Epithelial cell of umbilical artery (primary cell): ENCODE data around the gene PDCD1LG2. TPM values are rescaled to one million over a fixed set of nuclear protein-coding genes. Genes with fewer than 3 reads are reported as not detected.

ENCODE experiments used
- total RNA-seq: library from RNA; depleted of rRNA; stranded (reverse); fragments of >200 nt; gene quantifications from 2 replicates; pipeline ENCODE4 v1.2.3, GENCODE V29; 2014

PDCD1LG2 gene
- total RNA-seq, result 12.0 and 20.8 TPM in 2 replicates

DNA sequence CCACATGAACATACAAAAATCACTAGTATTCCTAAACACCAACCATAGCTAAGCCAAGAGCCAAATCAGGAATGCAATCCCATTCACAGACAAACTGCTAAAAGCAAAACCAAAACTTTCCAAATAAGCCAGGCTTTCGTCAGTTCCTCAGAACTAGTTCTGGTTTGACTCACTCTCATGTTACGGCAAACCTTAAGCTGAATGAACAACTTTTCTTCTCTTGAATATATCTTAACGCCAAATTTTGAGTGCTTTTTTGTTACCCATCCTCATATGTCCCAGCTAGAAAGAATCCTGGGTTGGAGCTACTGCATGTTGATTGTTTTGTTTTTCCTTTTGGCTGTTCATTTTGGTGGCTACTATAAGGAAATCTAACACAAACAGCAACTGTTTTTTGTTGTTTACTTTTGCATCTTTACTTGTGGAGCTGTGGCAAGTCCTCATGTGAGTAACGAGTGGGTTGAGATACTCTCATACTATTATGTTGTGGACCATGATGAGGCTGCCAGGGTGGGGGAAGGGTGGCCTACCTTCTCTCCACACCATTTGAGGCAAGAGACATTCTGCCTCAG lies at the start of gene PDCD1LG2:
PDCD1LG2 (plus strand) TSS at position 172 of the 572 bp plus-strand sequence. CDS start 12,016 bp downstream, outside the sequence.

Other genes starting within 250 kb of the PDCD1LG2 start
- 0.32 TPM in 1 of 2 replicates, not detected in the other for gene RLN2, start 205.8 kb upstream of the PDCD1LG2 start, total RNA-seq
- not detected in 2 replicates for gene RLN1, start 170.7 kb upstream of the PDCD1LG2 start, total RNA-seq
- 19.8 and 22.8 TPM in 2 replicates for gene PLGRKT, start 72.6 kb upstream of the PDCD1LG2 start, total RNA-seq
- gene CD274, start 60.0 kb upstream of the PDCD1LG2 start, total RNA-seq, result 17.9 and 47.0 TPM in 2 replicates
- gene RIC1, start 118.6 kb downstream of the PDCD1LG2 start, total RNA-seq, result 27.3 and 34.3 TPM in 2 replicates